HepG2 (cell line): ENCODE measurements around the gene NDUFS1. TPM values are rescaled to one million over a fixed set of nuclear protein-coding genes. Genes with fewer than 3 reads are reported as not detected.

ENCODE experiments used
- AGO2 ChIP-seq: fragments of 200-400 bp; formaldehyde crosslinking; optimal IDR thresholded peaks from 2 replicates; pipeline ENCODE3; 2017; ENCODE audit warnings: mild to moderate bottlenecking, low read depth, low read length, moderate library complexity
- FOSL1 ChIP-seq: sonication (generic); formaldehyde crosslinking; IDR thresholded peaks from 2 replicates; pipeline ENCODE4 v1.9.0; 2021; ENCODE audit warnings: missing genetic modification reagents, borderline replicate concordance
- HDAC1 ChIP-seq: sonication (generic); formaldehyde crosslinking; IDR thresholded peaks from 2 replicates; pipeline ENCODE4 v1.5.1; 2020; ENCODE audit warnings: mild to moderate bottlenecking, missing genetic modification reagents
- HDAC6 ChIP-seq: fragments of 200-600 bp; sonication (generic); IDR thresholded peaks from 2 replicates; pipeline ENCODE4 v1.7.0; 2017; ENCODE audit warnings: mild to moderate bottlenecking, antibody characterized with exemption, low read length, low read depth
- KDM6A ChIP-seq: IDR thresholded peaks from 2 replicates; pipeline ENCODE4 v1.6.1; 2016; ENCODE audit warnings: low read depth
- MAF1 ChIP-seq: sonication (generic); formaldehyde crosslinking; IDR thresholded peaks from 2 replicates; pipeline ENCODE4 v1.5.0; 2020; ENCODE audit warnings: missing genetic modification reagents, borderline replicate concordance
- NFKB2 ChIP-seq: sonication (generic); formaldehyde crosslinking; IDR thresholded peaks from 2 replicates; pipeline ENCODE4 v1.4.0; 2020; ENCODE audit warnings: missing genetic modification reagents, borderline replicate concordance
- PAWR ChIP-seq: sonication (generic); formaldehyde crosslinking; IDR thresholded peaks from 2 replicates; pipeline ENCODE4 v1.4.0; 2020; ENCODE audit warnings: missing genetic modification reagents, mild to moderate bottlenecking, borderline replicate concordance
- ZNF296 ChIP-seq: sonication (generic); formaldehyde crosslinking; conservative IDR thresholded peaks from 2 replicates; pipeline ENCODE4 v1.5.0; 2020; ENCODE audit warnings: mild to moderate bottlenecking, missing genetic modification reagents
- ZNF34 ChIP-seq: sonication (generic); formaldehyde crosslinking; IDR thresholded peaks from 2 replicates; pipeline ENCODE4 v1.4.0; 2020; ENCODE audit warnings: mild to moderate bottlenecking, missing genetic modification reagents, borderline replicate concordance
- ZNF44 ChIP-seq: sonication (generic); formaldehyde crosslinking; IDR thresholded peaks from 2 replicates; pipeline ENCODE4 v1.5.1; 2020; ENCODE audit warnings: mild to moderate bottlenecking, missing genetic modification reagents
- ZNF562 ChIP-seq: sonication (generic); formaldehyde crosslinking; IDR thresholded peaks from 2 replicates; pipeline ENCODE4 v1.8.0; 2022; ENCODE audit warnings: missing genetic modification reagents, borderline replicate concordance
- ZNF589 ChIP-seq: sonication (generic); formaldehyde crosslinking; conservative IDR thresholded peaks from 2 replicates; pipeline ENCODE4 v1.8.0; 2022; ENCODE audit warnings: mild to moderate bottlenecking, moderate library complexity, missing genetic modification reagents
- ZSCAN21 ChIP-seq: sonication (generic); formaldehyde crosslinking; IDR thresholded peaks from 2 replicates; pipeline ENCODE4 v1.8.0; 2022; ENCODE audit warnings: mild to moderate bottlenecking, missing genetic modification reagents, moderate library complexity, borderline replicate concordance
- polyA plus RNA-seq, 8 experiments: library from polyadenylated mRNA; depleted of rRNA in 3 of 8; stranded (reverse) in 7 of 8; unstranded in 1 of 8; fragments of >200 nt; fragmentation: Illumina TruSeq in 4 of 8; extraction: Trizol in 4 of 8; gene quantifications; 2 replicates each; pipeline versions ENCODE4 v1.2.1 to v1.2.3, GENCODE V29; 2011 to 2016; ENCODE audit warnings: low read depth in 4 of 8, missing spikeins in 1 of 8, mixed read lengths in 1 of 8; ENCODE audit not compliant: insufficient read depth in 1 of 8
- total RNA-seq, 5 experiments: library from RNA; depleted of rRNA; stranded (reverse); fragments of >200 nt; fragmentation: Illumina TruSeq; extraction: Trizol; gene quantifications; 2 replicates each; pipeline ENCODE4 v1.2.3, GENCODE V29; 2016; ENCODE audit warnings: low read depth in 1 of 5
- TF ChIP-seq, protein P1 (sequence below): sonication (generic); formaldehyde crosslinking; IDR thresholded peaks from 2 replicates; pipeline ENCODE4 v1.5.0; 2020; ENCODE audit warnings: missing genetic modification reagents
- TF ChIP-seq, protein P2 (sequence below): sonication (generic); formaldehyde crosslinking; IDR thresholded peaks from 2 replicates; pipeline ENCODE4 v1.8.0; 2022; ENCODE audit warnings: mild to moderate bottlenecking, missing genetic modification reagents; ENCODE audit not compliant: insufficient replicate concordance
- TF ChIP-seq, protein P3 (sequence below): IDR thresholded peaks from 2 replicates; pipeline ENCODE4 v1.6.1; 2012; ENCODE audit warnings: inconsistent platforms
- TF ChIP-seq, protein P4 (sequence below): IDR thresholded peaks from 2 replicates; pipeline ENCODE4 v1.6.1; 2016; ENCODE audit warnings: mild to moderate bottlenecking
- TF ChIP-seq, protein P5 (sequence below): sonication (generic); formaldehyde crosslinking; IDR thresholded peaks from 2 replicates; pipeline ENCODE4 v1.4.0; 2020; ENCODE audit warnings: missing genetic modification reagents, borderline replicate concordance

NDUFS1 gene
- total and polyA plus RNA-seq, 2 of the 13 experiments (the other 11 are each of a cell fraction or from before 2014, with no cell fraction given) = 139 to 242 TPM

DNA sequence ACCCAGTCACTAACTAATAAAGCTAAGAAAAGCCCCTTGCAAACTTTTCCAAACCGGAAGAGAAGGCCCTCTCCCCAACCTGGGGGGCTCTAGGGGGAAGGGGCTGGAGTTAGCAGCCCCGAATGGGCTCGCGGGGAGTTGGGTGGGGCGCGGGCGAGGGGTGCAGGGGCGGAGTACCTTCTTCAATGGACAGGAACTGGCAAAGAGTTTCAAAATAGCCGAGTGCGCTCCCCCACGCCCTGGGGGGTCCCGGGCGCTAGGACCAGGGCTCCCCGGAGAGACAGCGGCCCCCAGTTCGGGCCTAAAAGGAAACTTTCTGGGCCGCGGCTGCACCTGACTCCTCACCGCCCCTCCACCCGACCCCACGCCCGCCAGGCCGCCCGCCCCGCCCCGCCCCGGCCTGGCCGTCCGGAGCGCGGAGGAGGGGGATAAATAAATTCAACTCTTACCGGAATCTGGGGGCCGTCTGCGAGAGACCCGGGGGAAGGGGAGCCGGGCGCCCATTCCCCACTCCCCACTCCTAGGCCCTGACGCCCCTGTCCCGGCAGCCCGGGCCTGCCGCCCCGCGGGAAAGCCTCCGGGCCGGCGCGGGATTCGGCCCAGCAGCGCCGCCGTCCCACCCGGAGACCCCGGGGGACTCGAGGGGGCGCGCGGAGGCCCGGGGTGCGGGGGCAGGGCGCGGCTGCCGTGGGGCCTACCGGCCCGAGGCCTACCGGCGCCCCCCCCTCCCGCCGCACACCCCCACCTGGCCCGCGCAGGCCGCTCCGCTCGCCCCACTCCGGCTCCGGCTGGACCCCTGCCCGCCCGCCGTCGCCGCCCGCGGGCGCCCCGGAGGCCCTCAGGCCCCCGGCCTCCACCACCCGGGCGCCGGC is 74.1 kb downstream of the NDUFS1 start (continued):
- TF ChIP-seq, protein P1, sequence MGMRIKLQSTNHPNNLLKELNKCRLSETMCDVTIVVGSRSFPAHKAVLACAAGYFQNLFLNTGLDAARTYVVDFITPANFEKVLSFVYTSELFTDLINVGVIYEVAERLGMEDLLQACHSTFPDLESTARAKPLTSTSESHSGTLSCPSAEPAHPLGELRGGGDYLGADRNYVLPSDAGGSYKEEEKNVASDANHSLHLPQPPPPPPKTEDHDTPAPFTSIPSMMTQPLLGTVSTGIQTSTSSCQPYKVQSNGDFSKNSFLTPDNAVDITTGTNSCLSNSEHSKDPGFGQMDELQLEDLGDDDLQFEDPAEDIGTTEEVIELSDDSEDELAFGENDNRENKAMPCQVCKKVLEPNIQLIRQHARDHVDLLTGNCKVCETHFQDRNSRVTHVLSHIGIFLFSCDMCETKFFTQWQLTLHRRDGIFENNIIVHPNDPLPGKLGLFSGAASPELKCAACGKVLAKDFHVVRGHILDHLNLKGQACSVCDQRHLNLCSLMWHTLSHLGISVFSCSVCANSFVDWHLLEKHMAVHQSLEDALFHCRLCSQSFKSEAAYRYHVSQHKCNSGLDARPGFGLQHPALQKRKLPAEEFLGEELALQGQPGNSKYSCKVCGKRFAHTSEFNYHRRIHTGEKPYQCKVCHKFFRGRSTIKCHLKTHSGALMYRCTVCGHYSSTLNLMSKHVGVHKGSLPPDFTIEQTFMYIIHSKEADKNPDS (CRISPR knock-in tag) = no peak
- no peak for TF ChIP-seq KDM6A (CRISPR knock-in tag)
- TF ChIP-seq, protein P2, sequence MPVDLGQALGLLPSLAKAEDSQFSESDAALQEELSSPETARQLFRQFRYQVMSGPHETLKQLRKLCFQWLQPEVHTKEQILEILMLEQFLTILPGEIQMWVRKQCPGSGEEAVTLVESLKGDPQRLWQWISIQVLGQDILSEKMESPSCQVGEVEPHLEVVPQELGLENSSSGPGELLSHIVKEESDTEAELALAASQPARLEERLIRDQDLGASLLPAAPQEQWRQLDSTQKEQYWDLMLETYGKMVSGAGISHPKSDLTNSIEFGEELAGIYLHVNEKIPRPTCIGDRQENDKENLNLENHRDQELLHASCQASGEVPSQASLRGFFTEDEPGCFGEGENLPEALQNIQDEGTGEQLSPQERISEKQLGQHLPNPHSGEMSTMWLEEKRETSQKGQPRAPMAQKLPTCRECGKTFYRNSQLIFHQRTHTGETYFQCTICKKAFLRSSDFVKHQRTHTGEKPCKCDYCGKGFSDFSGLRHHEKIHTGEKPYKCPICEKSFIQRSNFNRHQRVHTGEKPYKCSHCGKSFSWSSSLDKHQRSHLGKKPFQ = no peak
- no peak for TF ChIP-seq ZNF34 (CRISPR knock-in tag)
- peak; percentile 34; the same call in 1 of the 2 replicates for TF ChIP-seq MAF1 (CRISPR knock-in tag)
- TF ChIP-seq ZNF44 = no peak; the same call in 1 of the 2 replicates
- TF ChIP-seq ZNF562 (CRISPR knock-in tag) = no peak
- no peak for TF ChIP-seq ZNF589 (CRISPR knock-in tag)
- no peak for TF ChIP-seq ZSCAN21 (CRISPR knock-in tag)
- TF ChIP-seq, protein P3, sequence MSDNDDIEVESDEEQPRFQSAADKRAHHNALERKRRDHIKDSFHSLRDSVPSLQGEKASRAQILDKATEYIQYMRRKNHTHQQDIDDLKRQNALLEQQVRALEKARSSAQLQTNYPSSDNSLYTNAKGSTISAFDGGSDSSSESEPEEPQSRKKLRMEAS = no peak; the same call in 1 of the 2 replicates
- no peak for TF ChIP-seq HDAC1
- TF ChIP-seq ZNF296 = no peak
- TF ChIP-seq FOSL1 (CRISPR knock-in tag) = no peak
- TF ChIP-seq NFKB2 (CRISPR knock-in tag) = peak; percentile 60; the same call in 1 of the 2 replicates
- TF ChIP-seq PAWR = no peak
- TF ChIP-seq, protein P4, sequence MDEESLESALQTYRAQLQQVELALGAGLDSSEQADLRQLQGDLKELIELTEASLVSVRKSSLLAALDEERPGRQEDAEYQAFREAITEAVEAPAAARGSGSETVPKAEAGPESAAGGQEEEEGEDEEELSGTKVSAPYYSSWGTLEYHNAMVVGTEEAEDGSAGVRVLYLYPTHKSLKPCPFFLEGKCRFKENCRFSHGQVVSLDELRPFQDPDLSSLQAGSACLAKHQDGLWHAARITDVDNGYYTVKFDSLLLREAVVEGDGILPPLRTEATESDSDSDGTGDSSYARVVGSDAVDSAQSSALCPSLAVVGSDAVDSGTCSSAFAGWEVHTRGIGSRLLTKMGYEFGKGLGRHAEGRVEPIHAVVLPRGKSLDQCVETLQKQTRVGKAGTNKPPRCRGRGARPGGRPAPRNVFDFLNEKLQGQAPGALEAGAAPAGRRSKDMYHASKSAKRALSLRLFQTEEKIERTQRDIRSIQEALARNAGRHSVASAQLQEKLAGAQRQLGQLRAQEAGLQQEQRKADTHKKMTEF (CRISPR knock-in tag) = 0 out of 2 replicates have a peak, but pooled peaks have one; percentile 24
- TF ChIP-seq HDAC6 = no peak
- no peak for TF ChIP-seq AGO2
- TF ChIP-seq, protein P5, sequence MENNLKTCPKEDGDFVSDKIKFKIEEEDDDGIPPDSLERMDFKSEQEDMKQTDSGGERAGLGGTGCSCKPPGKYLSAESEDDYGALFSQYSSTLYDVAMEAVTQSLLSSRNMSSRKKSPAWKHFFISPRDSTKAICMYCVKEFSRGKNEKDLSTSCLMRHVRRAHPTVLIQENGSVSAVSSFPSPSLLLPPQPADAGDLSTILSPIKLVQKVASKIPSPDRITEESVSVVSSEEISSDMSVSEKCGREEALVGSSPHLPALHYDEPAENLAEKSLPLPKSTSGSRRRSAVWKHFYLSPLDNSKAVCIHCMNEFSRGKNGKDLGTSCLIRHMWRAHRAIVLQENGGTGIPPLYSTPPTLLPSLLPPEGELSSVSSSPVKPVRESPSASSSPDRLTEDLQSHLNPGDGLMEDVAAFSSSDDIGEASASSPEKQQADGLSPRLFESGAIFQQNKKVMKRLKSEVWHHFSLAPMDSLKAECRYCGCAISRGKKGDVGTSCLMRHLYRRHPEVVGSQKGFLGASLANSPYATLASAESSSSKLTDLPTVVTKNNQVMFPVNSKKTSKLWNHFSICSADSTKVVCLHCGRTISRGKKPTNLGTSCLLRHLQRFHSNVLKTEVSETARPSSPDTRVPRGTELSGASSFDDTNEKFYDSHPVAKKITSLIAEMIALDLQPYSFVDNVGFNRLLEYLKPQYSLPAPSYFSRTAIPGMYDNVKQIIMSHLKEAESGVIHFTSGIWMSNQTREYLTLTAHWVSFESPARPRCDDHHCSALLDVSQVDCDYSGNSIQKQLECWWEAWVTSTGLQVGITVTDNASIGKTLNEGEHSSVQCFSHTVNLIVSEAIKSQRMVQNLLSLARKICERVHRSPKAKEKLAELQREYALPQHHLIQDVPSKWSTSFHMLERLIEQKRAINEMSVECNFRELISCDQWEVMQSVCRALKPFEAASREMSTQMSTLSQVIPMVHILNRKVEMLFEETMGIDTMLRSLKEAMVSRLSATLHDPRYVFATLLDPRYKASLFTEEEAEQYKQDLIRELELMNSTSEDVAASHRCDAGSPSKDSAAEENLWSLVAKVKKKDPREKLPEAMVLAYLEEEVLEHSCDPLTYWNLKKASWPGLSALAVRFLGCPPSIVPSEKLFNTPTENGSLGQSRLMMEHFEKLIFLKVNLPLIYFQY (CRISPR knock-in tag) = no peak
